ENCODE measurements around the gene SSBP3.

Gene SSBP3

DNA sequence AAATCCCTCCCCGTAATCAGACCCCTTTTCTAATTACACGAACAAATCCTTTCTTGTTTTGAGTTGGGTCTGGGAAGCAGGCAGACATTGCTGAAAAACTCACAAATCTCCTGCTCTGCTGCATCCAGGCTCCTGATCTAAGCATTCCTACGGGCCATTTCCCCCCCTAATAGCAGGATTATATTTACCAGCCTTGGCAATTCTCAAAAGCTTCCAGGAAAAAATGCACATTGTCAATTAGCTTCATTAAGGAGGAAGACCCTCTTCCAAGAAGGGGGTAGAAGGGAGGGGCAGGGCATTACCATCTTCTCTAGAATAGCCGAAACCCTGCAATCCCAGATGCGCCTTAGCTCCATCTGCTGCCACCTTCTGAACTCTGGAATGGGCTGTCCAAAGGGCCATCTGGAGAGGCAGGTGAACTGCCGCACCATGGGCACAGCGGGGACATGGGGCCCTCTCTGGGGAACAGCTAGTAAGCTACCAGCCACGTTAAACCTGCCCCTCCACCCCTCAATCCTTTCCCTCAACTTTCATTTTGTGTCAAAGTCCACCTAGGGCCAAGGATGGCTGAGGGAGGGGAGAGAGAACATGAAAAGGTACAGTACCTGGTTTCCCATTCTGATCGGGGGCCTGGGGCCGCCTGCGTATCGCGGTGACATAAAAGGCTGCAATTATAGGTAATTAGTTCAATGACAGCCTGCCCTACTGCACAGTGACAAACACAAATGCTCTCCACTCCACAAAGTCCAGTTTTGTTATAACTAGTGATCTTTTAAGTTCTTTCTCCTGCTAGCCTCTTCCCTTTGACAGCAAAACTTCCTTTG, 149.5 kb downstream of the SSBP3 start:
- no peak for DNase-seq (ENCODE audit: low read depth)
- no peak overlapping the region for H3K4me3 ChIP-seq (ENCODE audit: low read depth, low read length)
- TF ChIP-seq, protein P1, sequence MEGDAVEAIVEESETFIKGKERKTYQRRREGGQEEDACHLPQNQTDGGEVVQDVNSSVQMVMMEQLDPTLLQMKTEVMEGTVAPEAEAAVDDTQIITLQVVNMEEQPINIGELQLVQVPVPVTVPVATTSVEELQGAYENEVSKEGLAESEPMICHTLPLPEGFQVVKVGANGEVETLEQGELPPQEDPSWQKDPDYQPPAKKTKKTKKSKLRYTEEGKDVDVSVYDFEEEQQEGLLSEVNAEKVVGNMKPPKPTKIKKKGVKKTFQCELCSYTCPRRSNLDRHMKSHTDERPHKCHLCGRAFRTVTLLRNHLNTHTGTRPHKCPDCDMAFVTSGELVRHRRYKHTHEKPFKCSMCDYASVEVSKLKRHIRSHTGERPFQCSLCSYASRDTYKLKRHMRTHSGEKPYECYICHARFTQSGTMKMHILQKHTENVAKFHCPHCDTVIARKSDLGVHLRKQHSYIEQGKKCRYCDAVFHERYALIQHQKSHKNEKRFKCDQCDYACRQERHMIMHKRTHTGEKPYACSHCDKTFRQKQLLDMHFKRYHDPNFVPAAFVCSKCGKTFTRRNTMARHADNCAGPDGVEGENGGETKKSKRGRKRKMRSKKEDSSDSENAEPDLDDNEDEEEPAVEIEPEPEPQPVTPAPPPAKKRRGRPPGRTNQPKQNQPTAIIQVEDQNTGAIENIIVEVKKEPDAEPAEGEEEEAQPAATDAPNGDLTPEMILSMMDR (conservative IDR thresholded peaks at IDR 0.05; ENCODE audit: low read depth, low read length): no peak

DNA sequence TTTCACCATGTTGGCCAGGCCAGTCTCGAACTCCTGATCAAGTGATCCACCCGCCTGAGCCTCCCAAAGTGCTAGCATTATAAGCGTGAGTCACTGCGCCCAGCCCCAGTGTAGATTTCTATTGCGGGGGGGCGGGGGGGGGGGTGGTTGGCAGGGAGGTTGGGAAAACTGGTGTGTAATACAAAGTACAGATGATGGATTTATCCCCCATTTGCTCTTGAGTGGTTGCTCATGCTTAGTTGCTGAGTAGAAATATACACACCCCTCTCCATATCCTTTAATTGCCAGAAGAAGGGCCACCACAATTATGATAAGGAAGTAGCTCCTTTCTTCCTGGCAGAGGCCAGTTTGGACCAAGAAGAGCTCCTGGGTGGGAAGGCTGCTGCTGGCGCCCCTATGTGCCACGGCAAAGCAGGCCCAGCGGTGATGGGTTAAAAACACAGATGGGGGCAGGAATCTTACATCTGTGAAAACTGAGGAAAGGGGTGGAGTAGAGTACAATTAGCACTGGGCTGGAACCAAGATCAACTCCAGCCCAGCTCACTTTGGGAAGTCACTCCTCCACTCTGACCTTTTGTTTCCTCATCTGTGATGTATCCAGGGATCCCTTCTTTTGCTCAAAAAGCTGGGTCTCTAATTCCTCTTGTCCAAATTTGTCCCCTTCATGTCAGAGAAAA, 151.0 kb downstream of the SSBP3 start:
- DNase-seq (ENCODE audit: low read depth): no peak
- TF ChIP-seq, protein P1 (conservative IDR thresholded peaks at IDR 0.05; ENCODE audit: low read depth, low read length): no peak
- no peak overlapping the region for H3K4me3 ChIP-seq (ENCODE audit: low read depth, low read length)

DNA sequence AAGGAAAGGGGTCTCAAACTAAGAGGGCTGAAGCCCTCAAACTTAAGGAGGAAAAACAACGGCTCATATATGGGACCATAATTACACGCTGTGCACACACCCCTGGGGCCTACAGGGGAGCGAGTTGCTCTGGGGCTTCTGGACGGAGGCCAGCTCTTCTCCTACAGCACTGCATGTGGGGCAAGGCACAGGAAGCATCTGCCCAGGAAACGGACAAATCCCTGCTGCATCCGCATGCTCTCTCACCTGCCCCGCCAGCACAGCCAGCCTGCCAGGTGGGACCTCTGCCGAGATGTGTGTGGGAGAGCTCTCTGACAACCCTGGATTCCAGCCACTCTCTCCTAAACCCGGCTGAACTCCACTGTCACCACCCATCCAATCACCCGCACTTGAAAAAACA, 152.1 kb downstream of the SSBP3 start:
- no peak overlapping the region for H3K4me3 ChIP-seq (ENCODE audit: low read depth, low read length)
- TF ChIP-seq, protein P1 (conservative IDR thresholded peaks at IDR 0.05; ENCODE audit: low read depth, low read length): no peak
- peak; percentile 64 for DNase-seq (ENCODE audit: low read depth)

DNA sequence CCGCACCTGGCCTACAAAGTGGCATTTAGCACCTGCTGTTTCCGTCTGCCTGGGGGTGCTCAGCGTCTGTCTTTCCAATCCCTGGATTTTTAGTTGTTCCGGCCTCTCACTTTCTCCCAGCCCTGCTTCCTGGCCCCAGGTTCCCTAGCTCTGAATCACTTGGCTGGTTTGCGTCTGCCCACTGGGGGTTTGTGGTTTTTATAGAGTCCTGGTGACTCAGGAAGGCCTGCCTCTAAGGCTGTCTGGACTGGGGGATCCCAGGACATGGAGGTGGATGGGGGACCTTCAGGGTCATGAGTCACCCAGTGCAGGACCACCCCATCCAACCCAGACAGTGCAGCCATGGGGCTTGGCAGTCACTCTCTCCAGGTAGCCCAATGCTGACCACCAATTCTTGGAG, 152.7 kb downstream of the SSBP3 start:
- no peak overlapping the region for H3K4me3 ChIP-seq (ENCODE audit: low read depth, low read length)
- DNase-seq (ENCODE audit: low read depth): peak; percentile 92
- TF ChIP-seq, protein P1 (conservative IDR thresholded peaks at IDR 0.05; ENCODE audit: low read depth, low read length): no peak

DNA sequence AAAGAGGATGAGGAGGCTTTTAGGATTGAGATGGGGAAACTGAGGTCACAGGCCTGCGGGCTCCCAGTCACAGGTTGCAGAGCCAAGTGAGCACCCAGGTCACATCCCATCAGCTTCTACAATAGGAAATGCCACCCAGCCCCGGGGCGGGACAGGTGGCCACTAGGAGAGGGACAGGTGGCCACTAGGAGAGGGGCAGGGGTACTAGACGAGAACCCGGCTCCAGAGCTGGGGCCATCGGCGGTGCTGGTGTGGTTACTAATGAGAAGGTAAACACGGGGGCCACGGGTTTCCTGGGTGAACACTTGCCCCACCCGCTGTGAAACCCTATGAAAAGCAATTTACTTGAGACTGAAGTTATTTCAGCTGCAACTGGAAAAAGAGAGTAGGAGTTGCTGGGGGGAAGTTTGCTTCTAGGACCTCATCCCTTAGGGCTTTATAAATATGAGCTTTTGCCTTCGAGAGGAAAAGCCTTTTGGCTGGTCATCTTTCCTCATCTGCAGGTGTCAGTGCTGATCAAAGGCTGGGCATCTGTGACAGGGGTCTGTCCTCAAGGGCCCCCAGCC, 153.7 kb downstream of the SSBP3 start:
- TF ChIP-seq, protein P1 (conservative IDR thresholded peaks at IDR 0.05; ENCODE audit: low read depth, low read length): no peak
- no peak for DNase-seq (ENCODE audit: low read depth)
- H3K4me3 ChIP-seq (ENCODE audit: low read depth, low read length): no peak overlapping the region

DNA sequence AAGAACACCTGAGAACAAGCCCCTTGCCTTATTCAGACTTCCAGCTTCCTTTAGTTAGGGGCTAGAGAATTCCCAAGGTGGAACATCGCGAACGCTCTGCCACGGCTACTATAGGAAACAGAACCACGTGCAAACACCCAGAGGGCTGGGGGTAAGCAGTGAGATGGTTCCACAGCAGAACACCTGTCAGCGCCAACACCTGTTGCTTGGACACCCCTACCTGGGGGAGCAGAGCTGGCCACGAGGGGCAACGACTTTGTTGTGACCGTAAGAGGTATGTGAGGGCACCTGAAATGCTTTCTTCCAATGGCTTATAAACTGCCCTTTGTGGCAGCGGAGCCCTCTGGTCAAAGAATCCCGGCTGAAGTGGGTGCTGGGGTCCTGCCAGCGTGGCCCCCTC, 155.5 kb downstream of the SSBP3 start:
- no peak overlapping the region for H3K4me3 ChIP-seq (ENCODE audit: low read depth, low read length)
- no peak for DNase-seq (ENCODE audit: low read depth)
- TF ChIP-seq, protein P1 (conservative IDR thresholded peaks at IDR 0.05; ENCODE audit: low read depth, low read length): no peak
